ENCODE measurements around the gene PARVB. TPM values are rescaled to one million over a fixed set of nuclear protein-coding genes. Genes with fewer than 3 reads are reported as not detected.

Gene PARVB
- total RNA-seq, 1 donor from 2014 or later, result 94.6 TPM

DNA sequence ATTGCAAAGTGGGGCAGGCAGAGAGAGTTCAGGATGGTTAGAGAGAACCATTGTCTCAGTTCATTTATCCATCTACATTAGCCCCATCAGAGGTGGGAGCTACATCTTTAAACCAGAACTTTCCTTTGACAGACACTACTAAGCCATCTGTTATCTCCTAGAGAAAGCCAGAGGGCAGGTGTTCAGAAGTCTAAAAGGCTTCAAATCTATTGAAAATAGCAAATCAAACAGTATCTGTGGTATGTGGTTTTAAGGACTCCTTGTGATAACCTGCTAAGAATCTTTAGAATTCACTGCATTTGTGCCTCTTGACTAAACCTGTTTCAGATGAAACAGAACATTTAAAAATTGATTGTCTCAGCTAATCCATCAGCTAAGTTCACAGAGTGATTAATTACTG, 112.7 kb downstream of the PARVB start:
- no peak for DNase-seq (ENCODE audit: low read depth)
- H3K27me3 ChIP-seq (ENCODE audit: control insufficient read depth, insufficient read depth, low read length), result no peaks in the 10 kb centered on the region
- TF ChIP-seq, protein P1, sequence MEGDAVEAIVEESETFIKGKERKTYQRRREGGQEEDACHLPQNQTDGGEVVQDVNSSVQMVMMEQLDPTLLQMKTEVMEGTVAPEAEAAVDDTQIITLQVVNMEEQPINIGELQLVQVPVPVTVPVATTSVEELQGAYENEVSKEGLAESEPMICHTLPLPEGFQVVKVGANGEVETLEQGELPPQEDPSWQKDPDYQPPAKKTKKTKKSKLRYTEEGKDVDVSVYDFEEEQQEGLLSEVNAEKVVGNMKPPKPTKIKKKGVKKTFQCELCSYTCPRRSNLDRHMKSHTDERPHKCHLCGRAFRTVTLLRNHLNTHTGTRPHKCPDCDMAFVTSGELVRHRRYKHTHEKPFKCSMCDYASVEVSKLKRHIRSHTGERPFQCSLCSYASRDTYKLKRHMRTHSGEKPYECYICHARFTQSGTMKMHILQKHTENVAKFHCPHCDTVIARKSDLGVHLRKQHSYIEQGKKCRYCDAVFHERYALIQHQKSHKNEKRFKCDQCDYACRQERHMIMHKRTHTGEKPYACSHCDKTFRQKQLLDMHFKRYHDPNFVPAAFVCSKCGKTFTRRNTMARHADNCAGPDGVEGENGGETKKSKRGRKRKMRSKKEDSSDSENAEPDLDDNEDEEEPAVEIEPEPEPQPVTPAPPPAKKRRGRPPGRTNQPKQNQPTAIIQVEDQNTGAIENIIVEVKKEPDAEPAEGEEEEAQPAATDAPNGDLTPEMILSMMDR (IDR thresholded peaks at IDR 0.05; ENCODE audit: insufficient read depth, low read length, poor library complexity, severe bottlenecking), result no peak
- H3K36me3 ChIP-seq (ENCODE audit: control insufficient read depth, insufficient read depth, low read length), result no peaks in the 10 kb centered on the region
- H3K4me3 ChIP-seq (ENCODE audit: low read depth, low read length), result no peak overlapping the region

DNA sequence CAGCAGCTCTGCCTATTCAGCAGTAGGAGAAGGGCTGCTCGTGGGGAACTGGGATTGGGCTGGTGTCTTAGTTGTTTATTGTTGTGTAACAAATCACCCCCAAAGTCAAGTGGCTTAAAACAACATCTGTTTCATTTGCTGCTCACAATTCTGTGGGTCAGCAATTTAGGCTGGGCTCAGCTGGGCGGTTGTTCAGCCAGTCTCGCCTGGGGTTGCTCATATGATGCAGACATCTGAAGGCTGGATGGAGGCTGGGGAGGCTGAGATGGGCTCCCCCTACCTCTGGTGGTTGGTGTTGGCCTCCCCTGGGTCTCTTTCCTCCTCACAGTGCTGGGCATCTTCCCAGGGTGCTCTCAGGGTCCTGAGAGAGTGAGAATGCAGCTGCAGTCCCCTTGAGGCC, 113.3 kb downstream of the PARVB start:
- TF ChIP-seq, protein P1 (IDR thresholded peaks at IDR 0.05; ENCODE audit: insufficient read depth, low read length, poor library complexity, severe bottlenecking), result no peak
- Histone ChIP-seq H3K4me3 (ENCODE audit: low read depth, low read length) (no peak overlapping the region), H3K27me3 (ENCODE audit: control insufficient read depth, insufficient read depth, low read length) (no peaks in the 10 kb centered on the region), H3K36me3 (ENCODE audit: control insufficient read depth, insufficient read depth, low read length) (no peaks in the 10 kb centered on the region)
- no peak for DNase-seq (ENCODE audit: low read depth)

DNA sequence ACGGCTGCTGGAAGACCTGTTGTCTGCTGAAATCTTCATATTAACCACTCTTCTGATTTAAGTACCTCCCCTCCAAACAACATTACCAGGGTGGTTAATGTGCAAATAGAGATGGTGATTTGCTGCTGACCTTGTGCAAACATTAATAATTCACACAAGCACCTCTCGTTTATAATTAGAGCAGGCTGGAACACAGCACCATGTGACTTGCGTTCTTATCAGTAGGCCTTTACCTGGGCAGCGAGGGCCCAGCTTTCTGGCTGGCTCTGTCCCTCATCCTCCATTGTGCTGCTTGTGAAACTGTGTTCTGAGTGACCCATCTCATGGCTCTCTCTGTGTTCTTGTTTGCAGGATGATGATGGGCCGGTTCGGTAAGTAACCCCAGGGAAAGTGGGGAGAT, 115.7 kb downstream of the PARVB start:
- no peak for DNase-seq (ENCODE audit: low read depth)
- H3K27me3 ChIP-seq (ENCODE audit: control insufficient read depth, insufficient read depth, low read length), result no peaks in the 10 kb centered on the region
- no peak overlapping the region for H3K4me3 ChIP-seq (ENCODE audit: low read depth, low read length)
- H3K36me3 ChIP-seq (ENCODE audit: control insufficient read depth, insufficient read depth, low read length), result no peaks in the 10 kb centered on the region
- TF ChIP-seq, protein P1 (IDR thresholded peaks at IDR 0.05; ENCODE audit: insufficient read depth, low read length, poor library complexity, severe bottlenecking), result no peak

DNA sequence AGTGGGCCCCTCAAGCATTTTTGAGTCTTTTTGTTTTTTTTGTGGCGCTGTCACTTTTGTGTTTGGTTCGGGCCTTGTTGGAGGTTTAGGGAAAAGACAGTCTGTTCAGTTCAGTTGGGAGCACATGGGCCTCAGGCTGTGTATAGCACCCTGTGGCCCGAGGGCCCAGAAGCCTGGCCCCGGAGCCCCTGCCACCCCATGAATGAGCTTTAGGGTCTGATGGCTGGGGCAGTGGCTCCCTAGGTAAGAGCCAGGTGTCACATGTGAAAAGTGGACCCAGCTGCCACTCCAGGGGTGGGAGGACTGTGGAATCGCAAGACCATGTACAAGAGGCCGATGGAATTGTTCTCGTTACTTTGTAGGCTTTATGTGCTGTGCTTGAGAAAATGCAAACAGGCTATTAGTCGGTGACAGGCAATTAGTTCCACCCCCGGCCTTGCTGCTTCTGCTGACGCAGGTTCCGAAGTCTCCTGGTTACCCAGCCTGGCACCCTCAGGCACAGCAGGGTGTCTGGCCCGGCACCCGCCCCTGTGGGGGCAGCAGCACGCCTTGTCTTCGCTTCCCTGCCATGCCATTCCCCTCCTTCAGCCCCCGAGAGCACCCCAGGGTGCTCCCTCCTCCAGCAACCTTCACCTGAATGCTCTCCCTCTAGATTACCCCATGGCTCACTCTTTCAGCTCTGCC, 118.5 kb downstream of the PARVB start:
- no peak for DNase-seq (ENCODE audit: low read depth)
- TF ChIP-seq, protein P1 (IDR thresholded peaks at IDR 0.05; ENCODE audit: insufficient read depth, low read length, poor library complexity, severe bottlenecking), result no peak
- no peaks in the 10 kb centered on the region for H3K36me3 ChIP-seq (ENCODE audit: control insufficient read depth, insufficient read depth, low read length)
- H3K27me3 ChIP-seq (ENCODE audit: control insufficient read depth, insufficient read depth, low read length), result no peaks in the 10 kb centered on the region
- no peak overlapping the region for H3K4me3 ChIP-seq (ENCODE audit: low read depth, low read length)

DNA sequence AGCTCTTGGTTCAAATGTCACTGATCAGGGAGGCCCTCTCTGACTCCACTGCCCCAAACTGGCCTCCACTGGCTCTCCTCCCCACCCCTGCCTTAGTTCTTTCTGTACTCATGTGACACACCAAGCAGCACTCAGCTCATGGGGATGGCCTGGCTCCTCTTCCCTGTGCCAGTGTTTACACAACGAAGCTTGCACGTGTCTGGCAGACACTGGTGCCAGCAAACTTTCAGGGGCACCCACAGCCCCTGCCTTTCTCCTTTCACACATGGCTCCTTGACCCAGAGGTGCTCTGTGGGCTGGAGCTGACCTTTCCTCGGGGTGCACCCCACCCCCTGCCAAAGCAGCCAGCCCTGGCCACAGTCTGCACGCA, 119.0 kb downstream of the PARVB start:
- TF ChIP-seq, protein P1 (IDR thresholded peaks at IDR 0.05; ENCODE audit: insufficient read depth, low read length, poor library complexity, severe bottlenecking), result no peak
- Histone ChIP-seq H3K4me3 (ENCODE audit: low read depth, low read length) (no peak overlapping the region), H3K36me3 (ENCODE audit: control insufficient read depth, insufficient read depth, low read length) (no peaks in the 10 kb centered on the region), H3K27me3 (ENCODE audit: control insufficient read depth, insufficient read depth, low read length) (no peaks in the 10 kb centered on the region)
- no peak for DNase-seq (ENCODE audit: low read depth)

DNA sequence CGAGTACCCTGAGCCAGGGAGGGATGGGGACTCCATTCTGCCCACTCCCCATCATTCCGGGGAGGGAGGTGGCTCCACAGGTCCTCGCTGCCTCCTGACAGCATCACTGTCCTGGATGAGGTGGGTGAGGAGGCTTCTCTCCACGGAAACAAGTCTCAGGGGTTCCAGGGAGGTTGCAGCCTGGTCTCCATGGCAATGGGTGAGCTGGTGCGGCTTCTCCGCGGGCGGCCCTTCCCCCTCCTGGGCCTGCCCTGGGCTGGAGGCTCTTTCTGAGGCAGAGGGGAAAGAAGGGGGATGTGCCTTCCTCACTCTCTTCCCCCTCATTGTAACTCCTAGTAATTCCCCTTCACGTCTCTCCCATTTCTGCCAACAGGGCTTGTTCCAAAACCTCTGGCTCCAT, 119.5 kb downstream of the PARVB start:
- H3K36me3 ChIP-seq (ENCODE audit: control insufficient read depth, insufficient read depth, low read length), result no peaks in the 10 kb centered on the region
- TF ChIP-seq, protein P1 (IDR thresholded peaks at IDR 0.05; ENCODE audit: insufficient read depth, low read length, poor library complexity, severe bottlenecking), result no peak
- H3K27me3 ChIP-seq (ENCODE audit: control insufficient read depth, insufficient read depth, low read length), result no peaks in the 10 kb centered on the region
- no peak overlapping the region for H3K4me3 ChIP-seq (ENCODE audit: low read depth, low read length)
- DNase-seq (ENCODE audit: low read depth), result no peak
